Osteoblast (primary cell): ENCODE measurements around the gene NELFB. TPM values are rescaled to one million over a fixed set of nuclear protein-coding genes. Genes with fewer than 3 reads are reported as not detected.

ENCODE experiments used
- DNase-seq: peaks from one replicate; pipeline ENCODE4 v3.0.0; 2011; ENCODE audit warnings: low spot score, mixed read lengths; ENCODE audit not compliant: insufficient read length; ENCODE audit errors: missing footprints
- H2AFZ ChIP-seq: 2 replicates; pipeline ENCODE4 v1.6.0; 2011; ENCODE audit warnings: mild to moderate bottlenecking, low read length
- H3K27ac ChIP-seq: 2 replicates; pipeline ENCODE4 v1.5.1; 2011; ENCODE audit warnings: mild to moderate bottlenecking, low read depth, low read length, moderate library complexity
- H3K27me3 ChIP-seq: 2 replicates; pipeline ENCODE4 v1.6.0; 2012; ENCODE audit warnings: mild to moderate bottlenecking, control low read depth, inconsistent platforms, low read length, moderate library complexity; ENCODE audit not compliant: insufficient read depth
- H3K36me3 ChIP-seq: 2 replicates; pipeline ENCODE4 v1.5.1; 2011; ENCODE audit warnings: mild to moderate bottlenecking, low read length, control low read depth, moderate library complexity; ENCODE audit not compliant: insufficient read depth
- H3K4me1 ChIP-seq: 2 replicates; pipeline ENCODE4 v1.5.1; 2011; ENCODE audit warnings: mild to moderate bottlenecking, low read length, control low read depth, moderate library complexity; ENCODE audit not compliant: insufficient read depth
- H3K4me2 ChIP-seq: 2 replicates; pipeline ENCODE4 v1.6.0; 2011; ENCODE audit warnings: mild to moderate bottlenecking, low read length; ENCODE audit not compliant: insufficient read depth
- H3K4me3 ChIP-seq: fragments of 200-600 bp; sonication (generic); 3 replicates; pipeline ENCODE4 v1.5.1; 2012; ENCODE audit warnings: mild to moderate bottlenecking, low read length, inconsistent platforms; ENCODE audit not compliant: insufficient read depth
- H3K79me2 ChIP-seq: 2 replicates; pipeline ENCODE4 v1.6.0; 2012; ENCODE audit warnings: mild to moderate bottlenecking, low read length, control low read depth, inconsistent platforms; ENCODE audit not compliant: insufficient read depth
- H3K9me3 ChIP-seq: 2 replicates; pipeline ENCODE4 v1.5.1; 2011; ENCODE audit warnings: low read depth, low read length, control low read depth
- H4K20me1 ChIP-seq: 2 replicates; pipeline ENCODE4 v1.6.0; 2012; ENCODE audit warnings: mild to moderate bottlenecking, low read length, control low read depth; ENCODE audit not compliant: insufficient read depth
- CTCF ChIP-seq: IDR thresholded peaks from 2 replicates; pipeline ENCODE4 v1.5.1; 2011; ENCODE audit warnings: mild to moderate bottlenecking, low read depth, low read length, moderate library complexity; ENCODE audit errors: extremely low read depth
- total RNA-seq: library from RNA; depleted of rRNA; stranded (reverse); fragments of >200 nt; gene quantifications from 2 replicates; pipeline ENCODE4 v1.2.3, GENCODE V29; 2012

Gene NELFB
- total RNA-seq, 1 donor = 47.4 TPM

- peaks cover 42% of the 10 kb centered on the region for H4K20me1 ChIP-seq
- TF ChIP-seq CTCF = no peak
- H3K9me3 ChIP-seq = no peaks in the 10 kb centered on the region
- H3K27me3 ChIP-seq = no peaks in the 10 kb centered on the region
- H3K27ac ChIP-seq = peak overlapping the region; percentile 82
- peaks cover 11% of the 10 kb centered on the region for H3K4me1 ChIP-seq
- H3K4me2 ChIP-seq = peak overlapping the region; percentile 92
- peak; percentile 98 for DNase-seq
- peaks cover 20% of the 10 kb centered on the region for H3K36me3 ChIP-seq
- H3K4me3 ChIP-seq = peak overlapping the region; percentile 82
- H2AFZ ChIP-seq = peak overlapping the region; percentile 72
- H3K79me2 ChIP-seq = peaks cover 43% of the 10 kb centered on the region
Measured at GRCh38 chr9:137240318-137240840, 14.7 kb upstream of the NELFB start.

GRCh38 chr9:137240841-137241489 lies 14.2 kb upstream of the NELFB start, which contains the start of gene TUBB4B:
Gene TUBB4B, plus strand, starts transcription at chr9:137241287. Its CDS starts 74 bp downstream, at chr9:137241361.
- H3K79me2 ChIP-seq = peaks cover 43% of the 10 kb centered on the region

GRCh38 chr9:137241490-137242268 lies 13.4 kb upstream of the NELFB start:
- Histone ChIP-seq H4K20me1 (peaks cover 35% of the 10 kb centered on the region), H3K4me2 (peak overlapping the region; percentile 88), H3K4me3 (peak overlapping the region; percentile 89), H3K27me3 (no peaks in the 10 kb centered on the region), H2AFZ (no peak overlapping the region), H3K79me2 (peaks cover 43% of the 10 kb centered on the region), H3K9me3 (no peaks in the 10 kb centered on the region), H3K27ac (peak overlapping the region; percentile 34), H3K4me1 (peaks cover 9% of the 10 kb centered on the region), H3K36me3 (peaks cover 20% of the 10 kb centered on the region)
- DNase-seq = peak; percentile 99
- no peak for TF ChIP-seq CTCF

More at GRCh38 chr9:137240841-137241489, 14.2 kb upstream of the NELFB start, which contains the start of gene TUBB4B:
- Histone ChIP-seq H2AFZ (peak within 1 kb of the TSS; percentile 72), H3K4me3 (peak within 1 kb of the TSS; percentile 89), H4K20me1 (peaks cover 40% of the 10 kb centered on the region), H3K9me3 (no peaks in the 10 kb centered on the region), H3K36me3 (peaks cover 20% of the 10 kb centered on the region), H3K27me3 (no peaks in the 10 kb centered on the region), H3K27ac (peak within 1 kb of the TSS; percentile 82), H3K4me1 (peaks cover 11% of the 10 kb centered on the region), H3K4me2 (peak within 1 kb of the TSS; percentile 92)
- peak; percentile 100 for DNase-seq
- no peak for TF ChIP-seq CTCF
